H1 (cell line): ENCODE results near the gene CACNA1G. TPM values are rescaled to one million over a fixed set of nuclear protein-coding genes. Genes with fewer than 3 reads are reported as not detected.

Experiments
- ASH2L ChIP-seq: fragments of 200-600, 300-600 bp; sonication (generic); IDR thresholded peaks from one replicate; pipeline ENCODE4 v1.7.1; 2017; ENCODE audit warnings: low read length
- BCL11A ChIP-seq, 2 experiments: IDR thresholded peaks; one replicate each; pipeline ENCODE4 v1.6.1; 2011; ENCODE audit warnings: low read depth in 2 of 2, low read length in 2 of 2, mild to moderate bottlenecking in 2 of 2
- CHD1 ChIP-seq: IDR thresholded peaks from 2 replicates; pipeline ENCODE4 v1.6.1; 2012; ENCODE audit warnings: low read depth, low read length, improper control_type of control experiment
- CREB1 ChIP-seq: IDR thresholded peaks from 2 replicates; pipeline ENCODE4 v1.6.1; 2012; ENCODE audit warnings: inconsistent platforms
- SP1 ChIP-seq: IDR thresholded peaks from 2 replicates; pipeline ENCODE4 v1.6.1; 2011; ENCODE audit warnings: low read depth, low read length
- SUZ12 ChIP-seq: fragments of 200-600 bp; sonication (generic); IDR thresholded peaks from 2 replicates; pipeline ENCODE4 v1.6.1; 2012; ENCODE audit warnings: mild to moderate bottlenecking, inconsistent platforms, low read length, moderate library complexity, mixed read lengths
- polyA plus RNA-seq, 7 experiments: library from polyadenylated mRNA; depleted of rRNA in 3 of 7; stranded (reverse) in 5 of 7; unstranded in 2 of 7; fragments of >200 nt in 5 of 7; fragments of 200-250 nt in 2 of 7; gene quantifications; 1 replicate in 5 of 7; 2 replicates in 1 of 7; 4 replicates in 1 of 7; pipeline versions ENCODE4 v1.2.1 to v1.2.3, GENCODE V29; 2011 to 2013; ENCODE audit warnings: missing spikeins in 2 of 7, mixed read lengths in 2 of 7
- total RNA-seq: library from RNA; stranded (reverse); fragmentation: NEBNext Ultra II Directional; extraction: Animal tissue kit (Norgen Biotek cat#: 25700); gene quantifications from 2 replicates; pipeline ENCODE4 v1.2.1, GENCODE V29; 2021
- TF ChIP-seq, protein P1 (sequence below): IDR thresholded peaks from 2 replicates; pipeline ENCODE4 v1.6.1; 2011; ENCODE audit warnings: low read depth, mild to moderate bottlenecking, low read length; ENCODE audit not compliant: insufficient read depth

CACNA1G gene
- total and polyA plus RNA-seq, 2 of the 8 experiments (the other 6 are each of a cell fraction or from before 2014, with no cell fraction given), result 2.9 to 4.9 TPM

DNA sequence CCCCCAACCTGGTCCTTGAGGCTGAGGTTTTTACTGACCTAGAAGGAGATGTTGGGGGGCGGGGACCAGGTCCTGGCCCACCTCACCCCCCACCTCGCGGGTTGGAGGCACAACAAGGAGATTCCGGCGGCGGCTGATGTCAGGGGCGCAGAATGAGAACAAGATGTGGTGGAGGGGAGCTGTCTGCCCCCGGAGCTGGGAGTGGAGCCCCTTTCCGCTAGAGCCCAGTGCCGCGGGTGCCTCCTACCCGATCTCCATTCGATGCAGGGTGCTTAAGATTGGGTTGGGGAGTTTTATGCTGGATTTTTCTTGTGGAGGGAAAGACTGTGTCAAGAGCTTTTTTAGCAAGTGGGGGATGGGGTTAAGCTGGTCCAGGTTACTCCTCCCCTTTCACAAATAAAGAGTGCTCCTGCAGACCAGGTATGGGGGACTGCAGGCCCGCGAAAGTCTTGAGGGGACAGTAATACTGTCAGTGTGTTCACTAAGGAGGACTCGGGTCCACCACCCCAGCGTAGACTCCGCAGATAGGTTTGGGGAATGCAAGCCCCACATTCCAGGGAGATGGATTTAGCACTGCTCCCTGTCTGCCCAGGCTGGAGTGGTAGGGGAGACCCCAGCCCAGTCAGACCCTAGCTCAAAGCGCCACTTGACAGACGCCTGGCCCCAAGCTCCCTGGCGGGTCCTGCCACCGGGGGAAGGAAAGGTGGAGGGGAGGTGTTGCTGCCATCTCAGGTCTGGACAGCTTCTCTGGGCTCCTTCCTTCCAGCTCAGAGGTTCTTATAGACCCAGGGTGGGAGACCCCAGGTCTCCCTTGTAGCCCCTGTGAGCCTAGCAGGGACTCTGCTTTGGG, 2.0 kb downstream of the CACNA1G start (continued):
- no peak for TF ChIP-seq CREB1
- TF ChIP-seq, protein P1, sequence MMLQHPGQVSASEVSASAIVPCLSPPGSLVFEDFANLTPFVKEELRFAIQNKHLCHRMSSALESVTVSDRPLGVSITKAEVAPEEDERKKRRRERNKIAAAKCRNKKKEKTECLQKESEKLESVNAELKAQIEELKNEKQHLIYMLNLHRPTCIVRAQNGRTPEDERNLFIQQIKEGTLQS, result no peak
- TF ChIP-seq CHD1, result no peak
- TF ChIP-seq SP1, result no peak
- TF ChIP-seq BCL11A (IDR thresholded peaks at IDR 0.05; ENCODE audit: low read depth in 2 of 2, low read length in 2 of 2), result no peak
- peak; percentile 79; the same call in 1 of the 2 replicates for TF ChIP-seq SUZ12
- TF ChIP-seq ASH2L, result peak; percentile 36
